ENCODE measurements around the gene FAM53B.

FAM53B gene

GRCh38 chr10:124590216-124591122 is 153.7 kb downstream of the FAM53B start:
- no peak for ATAC-seq
- TF ChIP-seq TSHZ2 (CRISPR knock-in tag; IDR thresholded peaks at IDR 0.05) (no peak), CSDC2 (CRISPR knock-in tag; IDR thresholded peaks at IDR 0.05) (no peak)

- ATAC-seq = peak; percentile 12; the same call in 2 of the 3 replicates
- TF ChIP-seq, protein P1, sequence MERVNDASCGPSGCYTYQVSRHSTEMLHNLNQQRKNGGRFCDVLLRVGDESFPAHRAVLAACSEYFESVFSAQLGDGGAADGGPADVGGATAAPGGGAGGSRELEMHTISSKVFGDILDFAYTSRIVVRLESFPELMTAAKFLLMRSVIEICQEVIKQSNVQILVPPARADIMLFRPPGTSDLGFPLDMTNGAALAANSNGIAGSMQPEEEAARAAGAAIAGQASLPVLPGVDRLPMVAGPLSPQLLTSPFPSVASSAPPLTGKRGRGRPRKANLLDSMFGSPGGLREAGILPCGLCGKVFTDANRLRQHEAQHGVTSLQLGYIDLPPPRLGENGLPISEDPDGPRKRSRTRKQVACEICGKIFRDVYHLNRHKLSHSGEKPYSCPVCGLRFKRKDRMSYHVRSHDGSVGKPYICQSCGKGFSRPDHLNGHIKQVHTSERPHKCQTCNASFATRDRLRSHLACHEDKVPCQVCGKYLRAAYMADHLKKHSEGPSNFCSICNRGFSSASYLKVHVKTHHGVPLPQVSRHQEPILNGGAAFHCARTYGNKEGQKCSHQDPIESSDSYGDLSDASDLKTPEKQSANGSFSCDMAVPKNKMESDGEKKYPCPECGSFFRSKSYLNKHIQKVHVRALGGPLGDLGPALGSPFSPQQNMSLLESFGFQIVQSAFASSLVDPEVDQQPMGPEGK (CRISPR knock-in tag; IDR thresholded peaks at IDR 0.05; ENCODE audit: borderline replicate concordance) = no peak
- no peak for TF ChIP-seq ZNF565 (CRISPR knock-in tag; conservative IDR thresholded peaks at IDR 0.05; ENCODE audit: low read depth)
- TF ChIP-seq ZNF8 (CRISPR knock-in tag; IDR thresholded peaks at IDR 0.05) = no peak
- TF ChIP-seq RARB (CRISPR knock-in tag; IDR thresholded peaks at IDR 0.05) = no peak
- TF ChIP-seq ISL1 (CRISPR knock-in tag; IDR thresholded peaks at IDR 0.05) = no peak
- TF ChIP-seq OSR1 (CRISPR knock-in tag; IDR thresholded peaks at IDR 0.05) = no peak
- TF ChIP-seq, protein P2, sequence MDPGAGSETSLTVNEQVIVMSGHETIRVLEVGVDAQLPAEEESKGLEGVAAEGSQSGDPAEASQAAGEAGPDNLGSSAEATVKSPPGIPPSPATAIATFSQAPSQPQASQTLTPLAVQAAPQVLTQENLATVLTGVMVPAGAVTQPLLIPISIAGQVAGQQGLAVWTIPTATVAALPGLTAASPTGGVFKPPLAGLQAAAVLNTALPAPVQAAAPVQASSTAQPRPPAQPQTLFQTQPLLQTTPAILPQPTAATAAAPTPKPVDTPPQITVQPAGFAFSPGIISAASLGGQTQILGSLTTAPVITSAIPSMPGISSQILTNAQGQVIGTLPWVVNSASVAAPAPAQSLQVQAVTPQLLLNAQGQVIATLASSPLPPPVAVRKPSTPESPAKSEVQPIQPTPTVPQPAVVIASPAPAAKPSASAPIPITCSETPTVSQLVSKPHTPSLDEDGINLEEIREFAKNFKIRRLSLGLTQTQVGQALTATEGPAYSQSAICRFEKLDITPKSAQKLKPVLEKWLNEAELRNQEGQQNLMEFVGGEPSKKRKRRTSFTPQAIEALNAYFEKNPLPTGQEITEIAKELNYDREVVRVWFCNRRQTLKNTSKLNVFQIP (CRISPR knock-in tag; IDR thresholded peaks at IDR 0.05; ENCODE audit: borderline replicate concordance, low read depth) = no peak
- TF ChIP-seq TSHZ2 (CRISPR knock-in tag; IDR thresholded peaks at IDR 0.05) = no peak
- TF ChIP-seq ESRRG (CRISPR knock-in tag; IDR thresholded peaks at IDR 0.05) = no peak
Observed at GRCh38 chr10:124589491-124590041, 154.6 kb downstream of the FAM53B start.

DNA sequence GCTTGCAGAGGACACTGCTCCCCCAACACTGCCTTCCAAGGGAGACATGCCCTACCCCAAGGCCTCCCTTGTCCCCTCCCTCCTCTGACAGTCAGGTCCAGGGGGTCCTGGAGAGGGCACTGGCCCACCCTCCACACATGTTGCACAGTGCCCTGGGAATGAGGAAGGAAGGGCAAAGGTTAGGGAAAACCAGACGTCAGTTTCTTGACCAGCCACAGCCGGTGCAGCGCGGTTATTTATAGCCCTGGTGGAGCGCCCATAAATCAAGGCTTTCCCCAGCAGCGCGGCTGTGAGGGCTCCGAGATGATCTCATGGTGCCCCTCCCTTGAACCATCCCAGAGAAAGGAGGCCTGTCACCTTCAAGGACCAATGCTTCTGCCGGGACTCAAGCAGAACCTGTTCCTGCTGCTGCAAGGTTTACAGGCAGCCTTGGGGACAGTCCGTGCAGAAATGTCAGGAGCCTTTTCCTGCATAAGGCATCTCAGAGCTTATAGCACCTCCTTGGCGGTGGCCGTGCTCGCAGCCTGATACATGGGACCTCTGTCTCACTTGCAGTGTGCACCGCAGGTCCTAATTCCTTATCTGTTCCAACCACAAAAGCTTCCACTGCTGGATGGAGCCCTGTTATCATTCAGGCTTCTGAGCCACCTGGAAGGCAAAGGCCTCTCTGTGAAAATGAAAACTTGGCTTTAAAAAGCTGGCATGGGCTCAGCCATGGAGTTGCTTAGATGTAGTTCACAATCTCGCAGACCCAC is 155.3 kb downstream of the FAM53B start:
- ATAC-seq = peak; percentile 86
- TF ChIP-seq BACH2 (CRISPR knock-in tag; IDR thresholded peaks at IDR 0.05; ENCODE audit: borderline replicate concordance) (no peak), CREB5 (CRISPR knock-in tag; IDR thresholded peaks at IDR 0.05; ENCODE audit: low read depth) (no peak), TOX (CRISPR knock-in tag; IDR thresholded peaks at IDR 0.05; ENCODE audit: borderline replicate concordance) (no peak), CSRNP3 (CRISPR knock-in tag; IDR thresholded peaks at IDR 0.05) (no peak), TSHZ2 (CRISPR knock-in tag; IDR thresholded peaks at IDR 0.05) (no peak), OSR1 (CRISPR knock-in tag; IDR thresholded peaks at IDR 0.05) (no peak), ISL1 (CRISPR knock-in tag; IDR thresholded peaks at IDR 0.05) (no peak), GLIS3 (CRISPR knock-in tag; IDR thresholded peaks at IDR 0.05) (no peak), TCF4 (CRISPR knock-in tag; IDR thresholded peaks at IDR 0.05; ENCODE audit: borderline replicate concordance) (no peak), ZNF70 (CRISPR knock-in tag; IDR thresholded peaks at IDR 0.05) (no peak), ZNF8 (CRISPR knock-in tag; IDR thresholded peaks at IDR 0.05) (no peak), SNAI2 (CRISPR knock-in tag; IDR thresholded peaks at IDR 0.05) (no peak), ZC3H10 (CRISPR knock-in tag; IDR thresholded peaks at IDR 0.05) (no peak)

Measured in SK-N-SH treated with all-trans-retinoic acid at 6 μM for 48 hours (cell line).